ENCODE results near the gene LRP1-AS.

The LRP1-AS gene

DNA sequence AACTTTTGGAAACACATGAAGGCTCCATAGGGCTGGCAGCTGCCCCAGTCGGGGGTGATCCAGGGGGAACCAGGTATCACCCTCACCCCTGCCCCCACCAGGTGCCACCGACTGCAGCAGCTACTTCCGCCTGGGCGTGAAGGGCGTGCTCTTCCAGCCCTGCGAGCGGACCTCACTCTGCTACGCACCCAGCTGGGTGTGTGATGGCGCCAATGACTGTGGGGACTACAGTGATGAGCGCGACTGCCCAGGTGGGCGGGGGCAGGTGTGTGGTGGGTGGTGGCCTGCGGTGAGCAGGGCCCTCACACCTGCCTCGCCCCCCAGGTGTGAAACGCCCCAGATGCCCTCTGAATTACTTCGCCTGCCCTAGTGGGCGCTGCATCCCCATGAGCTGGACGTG, 46.8 kb upstream of the LRP1-AS start:
- no peaks in the 10 kb centered on the region for H3K27me3 ChIP-seq (ENCODE audit: insufficient read depth, low read length, poor library complexity)
- H3K36me3 ChIP-seq (ENCODE audit: control insufficient read depth, insufficient read depth, low read length) = peaks cover 38% of the 10 kb centered on the region
- no peak overlapping the region for H4K8ac ChIP-seq (ENCODE audit: low read depth, low read length)
- H3K79me2 ChIP-seq (ENCODE audit: control insufficient read depth, insufficient read depth, low read length) = no peaks in the 10 kb centered on the region
- H3K56ac ChIP-seq (ENCODE audit: low read length) = no peak overlapping the region
- H3K18ac ChIP-seq (ENCODE audit: low read length) = no peak overlapping the region
- H2BK5ac ChIP-seq (ENCODE audit: low read length) = no peak overlapping the region
- H2AK5ac ChIP-seq (ENCODE audit: low read length) = no peak overlapping the region
- H3K23ac ChIP-seq (ENCODE audit: low read length) = no peak overlapping the region
- H3K79me1 ChIP-seq (ENCODE audit: low read length) = no peaks in the 10 kb centered on the region
- H3K4me3 ChIP-seq (ENCODE audit: low read length) = no peak overlapping the region
- no peak overlapping the region for H3K27ac ChIP-seq (ENCODE audit: low read depth, low read length)
- H2BK15ac ChIP-seq (replicated peaks; ENCODE audit: low read depth) = no peak overlapping the region
- no peak overlapping the region for H3K4me2 ChIP-seq (ENCODE audit: low read length)
- no CpG with 5 or more reads among the region's 18 CpGs for WGBS (ENCODE audit: extremely low coverage, insufficient coverage, low lambda C conversion rate)
- no peaks in the 10 kb centered on the region for H3K4me1 ChIP-seq (ENCODE audit: control insufficient read depth, low read depth, low read length)
- no peak overlapping the region for H3K4ac ChIP-seq (ENCODE audit: low read depth, low read length)
- DNase-seq = no peak
- H4K5ac ChIP-seq (ENCODE audit: low read length) = no peak overlapping the region
- no peak overlapping the region for H3K9ac ChIP-seq (ENCODE audit: low read length)
- no peak overlapping the region for H2BK120ac ChIP-seq (ENCODE audit: low read depth, low read length)

DNA sequence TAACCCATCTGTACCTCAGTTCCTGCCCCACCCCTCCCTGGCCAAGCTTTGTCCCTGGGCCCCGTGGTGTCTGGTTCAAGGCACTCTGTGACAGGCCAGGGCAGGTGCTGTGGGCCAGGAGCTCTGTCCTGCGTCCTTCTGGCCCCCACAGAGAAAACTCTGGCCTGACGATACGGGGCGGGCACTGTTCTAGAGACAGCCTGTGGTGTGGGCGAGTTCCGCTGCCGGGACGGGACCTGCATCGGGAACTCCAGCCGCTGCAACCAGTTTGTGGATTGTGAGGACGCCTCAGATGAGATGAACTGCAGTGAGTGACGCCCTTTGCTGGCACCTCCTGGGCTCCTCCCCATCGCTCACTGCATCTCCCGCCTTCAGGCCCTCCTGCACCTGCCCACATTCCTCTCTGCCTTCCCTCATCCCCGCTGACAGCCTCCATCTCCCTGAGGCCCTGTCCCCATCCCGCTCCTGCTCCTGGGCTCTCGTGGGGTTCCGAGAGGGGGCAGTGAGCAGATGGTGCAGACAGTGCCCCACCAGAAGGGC, 46.4 kb upstream of the LRP1-AS start:
- Histone ChIP-seq H3K79me2 (ENCODE audit: control insufficient read depth, insufficient read depth, low read length) (no peaks in the 10 kb centered on the region), H3K36me3 (ENCODE audit: control insufficient read depth, insufficient read depth, low read length) (peaks cover 39% of the 10 kb centered on the region)
- no CpG with 5 or more reads among the region's 19 CpGs for WGBS (ENCODE audit: extremely low coverage, insufficient coverage, low lambda C conversion rate)

DNA sequence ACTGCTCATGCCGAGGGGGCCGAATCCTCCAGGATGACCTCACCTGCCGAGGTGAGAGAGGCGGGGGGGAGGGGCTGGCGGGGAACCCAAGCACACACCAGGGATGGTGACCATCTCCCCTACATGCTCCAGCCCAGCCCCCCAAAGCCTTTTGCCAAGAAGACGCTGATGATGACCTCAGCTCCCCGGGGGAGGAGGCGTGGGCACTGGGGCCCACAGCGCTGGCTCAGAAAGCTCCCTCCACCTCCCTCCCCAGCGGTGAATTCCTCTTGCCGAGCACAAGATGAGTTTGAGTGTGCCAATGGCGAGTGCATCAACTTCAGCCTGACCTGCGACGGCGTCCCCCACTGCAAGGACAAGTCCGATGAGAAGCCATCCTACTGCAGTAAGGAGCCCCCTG, 45.5 kb upstream of the LRP1-AS start:
- Histone ChIP-seq H3K27ac (ENCODE audit: low read depth, low read length) (no peak overlapping the region), H3K18ac (ENCODE audit: low read length) (no peak overlapping the region), H3K9ac (ENCODE audit: low read length) (no peak overlapping the region), H3K79me2 (ENCODE audit: control insufficient read depth, insufficient read depth, low read length) (no peaks in the 10 kb centered on the region), H4K5ac (ENCODE audit: low read length) (no peak overlapping the region), H2BK120ac (ENCODE audit: low read depth, low read length) (no peak overlapping the region), H3K4me3 (ENCODE audit: low read length) (no peak overlapping the region), H2BK5ac (ENCODE audit: low read length) (no peak overlapping the region), H3K56ac (ENCODE audit: low read length) (no peak overlapping the region), H3K4ac (ENCODE audit: low read depth, low read length) (no peak overlapping the region), H3K23ac (ENCODE audit: low read length) (no peak overlapping the region), H3K4me2 (ENCODE audit: low read length) (no peak overlapping the region), H3K36me3 (ENCODE audit: control insufficient read depth, insufficient read depth, low read length) (peaks cover 38% of the 10 kb centered on the region), H3K4me1 (ENCODE audit: control insufficient read depth, low read depth, low read length) (no peaks in the 10 kb centered on the region), H4K8ac (ENCODE audit: low read depth, low read length) (no peak overlapping the region), H3K27me3 (ENCODE audit: insufficient read depth, low read length, poor library complexity) (no peaks in the 10 kb centered on the region), H2BK15ac (replicated peaks; ENCODE audit: low read depth) (no peak overlapping the region), H3K79me1 (ENCODE audit: low read length) (no peaks in the 10 kb centered on the region), H2AK5ac (ENCODE audit: low read length) (no peak overlapping the region)
- DNase-seq = peak; percentile 10
- WGBS (ENCODE audit: extremely low coverage, insufficient coverage, low lambda C conversion rate) = no CpG with 5 or more reads among the region's 16 CpGs

More for the DNA sequence above, 46.4 kb upstream of the LRP1-AS start:
- H2BK15ac ChIP-seq (replicated peaks; ENCODE audit: low read depth) = no peak overlapping the region
- no peak overlapping the region for H3K4me3 ChIP-seq (ENCODE audit: low read length)
- no peak overlapping the region for H2AK5ac ChIP-seq (ENCODE audit: low read length)
- H2BK120ac ChIP-seq (ENCODE audit: low read depth, low read length) = no peak overlapping the region
- no peak overlapping the region for H2BK5ac ChIP-seq (ENCODE audit: low read length)
- H3K79me1 ChIP-seq (ENCODE audit: low read length) = no peaks in the 10 kb centered on the region
- H3K27ac ChIP-seq (ENCODE audit: low read depth, low read length) = no peak overlapping the region
- peak; percentile 10 for DNase-seq
- H4K8ac ChIP-seq (ENCODE audit: low read depth, low read length) = no peak overlapping the region
- H3K4me2 ChIP-seq (ENCODE audit: low read length) = no peak overlapping the region
- no peak overlapping the region for H3K4ac ChIP-seq (ENCODE audit: low read depth, low read length)
- H4K5ac ChIP-seq (ENCODE audit: low read length) = no peak overlapping the region
- H3K9ac ChIP-seq (ENCODE audit: low read length) = no peak overlapping the region
- H3K27me3 ChIP-seq (ENCODE audit: insufficient read depth, low read length, poor library complexity) = no peaks in the 10 kb centered on the region
- H3K4me1 ChIP-seq (ENCODE audit: control insufficient read depth, low read depth, low read length) = no peaks in the 10 kb centered on the region
- H3K56ac ChIP-seq (ENCODE audit: low read length) = no peak overlapping the region
- H3K23ac ChIP-seq (ENCODE audit: low read length) = no peak overlapping the region
- H3K18ac ChIP-seq (ENCODE audit: low read length) = no peak overlapping the region

DNA sequence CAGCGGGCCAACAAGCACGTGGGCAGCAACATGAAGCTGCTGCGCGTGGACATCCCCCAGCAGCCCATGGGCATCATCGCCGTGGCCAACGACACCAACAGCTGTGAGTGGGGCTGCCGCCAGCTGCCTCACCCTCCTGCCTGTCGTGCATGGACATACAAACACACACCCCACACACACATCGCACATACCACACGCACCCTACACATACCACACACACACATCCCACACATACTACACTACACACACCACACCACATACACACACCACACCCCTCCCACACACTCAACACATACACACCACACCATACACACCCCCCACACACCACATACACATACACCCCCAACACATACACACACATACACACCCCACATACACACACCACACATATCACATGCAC, 44.0 kb upstream of the LRP1-AS start:
- H3K9ac ChIP-seq (ENCODE audit: low read length) = no peak overlapping the region
- H4K5ac ChIP-seq (ENCODE audit: low read length) = no peak overlapping the region
- no peak overlapping the region for H3K56ac ChIP-seq (ENCODE audit: low read length)
- H3K4me2 ChIP-seq (ENCODE audit: low read length) = no peak overlapping the region
- H2BK120ac ChIP-seq (ENCODE audit: low read depth, low read length) = no peak overlapping the region
- H3K4me1 ChIP-seq (ENCODE audit: control insufficient read depth, low read depth, low read length) = no peaks in the 10 kb centered on the region
- no peak overlapping the region for H3K4ac ChIP-seq (ENCODE audit: low read depth, low read length)
- H3K27ac ChIP-seq (ENCODE audit: low read depth, low read length) = no peak overlapping the region
- no peaks in the 10 kb centered on the region for H3K27me3 ChIP-seq (ENCODE audit: insufficient read depth, low read length, poor library complexity)
- no peak overlapping the region for H2BK5ac ChIP-seq (ENCODE audit: low read length)
- DNase-seq = no peak
- H3K79me2 ChIP-seq (ENCODE audit: control insufficient read depth, insufficient read depth, low read length) = no peaks in the 10 kb centered on the region
- WGBS (ENCODE audit: extremely low coverage, insufficient coverage, low lambda C conversion rate) = 100% methylated on average over 2 of the region's 11 CpGs
- H3K79me1 ChIP-seq (ENCODE audit: low read length) = no peaks in the 10 kb centered on the region
- H2AK5ac ChIP-seq (ENCODE audit: low read length) = no peak overlapping the region
- no peak overlapping the region for H3K4me3 ChIP-seq (ENCODE audit: low read length)
- H3K23ac ChIP-seq (ENCODE audit: low read length) = no peak overlapping the region
- H3K18ac ChIP-seq (ENCODE audit: low read length) = no peak overlapping the region
- H2BK15ac ChIP-seq (replicated peaks; ENCODE audit: low read depth) = no peak overlapping the region
- no peak overlapping the region for H4K8ac ChIP-seq (ENCODE audit: low read depth, low read length)
- H3K36me3 ChIP-seq (ENCODE audit: control insufficient read depth, insufficient read depth, low read length) = peaks cover 38% of the 10 kb centered on the region

DNA sequence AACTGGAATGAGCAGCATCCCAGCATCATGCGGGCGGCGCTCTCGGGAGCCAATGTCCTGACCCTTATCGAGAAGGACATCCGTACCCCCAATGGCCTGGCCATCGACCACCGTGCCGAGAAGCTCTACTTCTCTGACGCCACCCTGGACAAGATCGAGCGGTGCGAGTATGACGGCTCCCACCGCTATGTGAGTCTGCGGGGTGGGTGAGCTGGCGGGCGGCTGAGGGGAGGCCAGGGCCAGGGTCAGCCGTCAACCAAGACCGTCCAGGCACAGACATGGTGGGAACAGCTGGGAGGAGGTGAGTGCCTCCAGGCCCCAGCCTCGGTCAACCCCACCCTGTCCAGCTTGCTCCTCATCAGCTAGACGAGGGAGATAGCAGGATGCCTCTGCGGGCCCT, 43.4 kb upstream of the LRP1-AS start:
- Histone ChIP-seq H3K27me3 (ENCODE audit: insufficient read depth, low read length, poor library complexity) (no peaks in the 10 kb centered on the region), H3K4ac (ENCODE audit: low read depth, low read length) (no peak overlapping the region), H3K56ac (ENCODE audit: low read length) (no peak overlapping the region), H4K5ac (ENCODE audit: low read length) (no peak overlapping the region), H3K4me2 (ENCODE audit: low read length) (no peak overlapping the region), H3K27ac (ENCODE audit: low read depth, low read length) (no peak overlapping the region), H4K8ac (ENCODE audit: low read depth, low read length) (no peak overlapping the region), H3K18ac (ENCODE audit: low read length) (no peak overlapping the region), H3K23ac (ENCODE audit: low read length) (no peak overlapping the region), H3K79me2 (ENCODE audit: control insufficient read depth, insufficient read depth, low read length) (no peaks in the 10 kb centered on the region), H3K79me1 (ENCODE audit: low read length) (no peaks in the 10 kb centered on the region), H3K4me3 (ENCODE audit: low read length) (no peak overlapping the region), H2BK120ac (ENCODE audit: low read depth, low read length) (no peak overlapping the region), H2BK5ac (ENCODE audit: low read length) (no peak overlapping the region), H3K36me3 (ENCODE audit: control insufficient read depth, insufficient read depth, low read length) (peaks cover 39% of the 10 kb centered on the region), H2BK15ac (replicated peaks; ENCODE audit: low read depth) (no peak overlapping the region), H3K4me1 (ENCODE audit: control insufficient read depth, low read depth, low read length) (no peaks in the 10 kb centered on the region), H3K9ac (ENCODE audit: low read length) (no peak overlapping the region), H2AK5ac (ENCODE audit: low read length) (no peak overlapping the region)
- no CpG with 5 or more reads among the region's 23 CpGs for WGBS (ENCODE audit: extremely low coverage, insufficient coverage, low lambda C conversion rate)
- no peak for DNase-seq

DNA sequence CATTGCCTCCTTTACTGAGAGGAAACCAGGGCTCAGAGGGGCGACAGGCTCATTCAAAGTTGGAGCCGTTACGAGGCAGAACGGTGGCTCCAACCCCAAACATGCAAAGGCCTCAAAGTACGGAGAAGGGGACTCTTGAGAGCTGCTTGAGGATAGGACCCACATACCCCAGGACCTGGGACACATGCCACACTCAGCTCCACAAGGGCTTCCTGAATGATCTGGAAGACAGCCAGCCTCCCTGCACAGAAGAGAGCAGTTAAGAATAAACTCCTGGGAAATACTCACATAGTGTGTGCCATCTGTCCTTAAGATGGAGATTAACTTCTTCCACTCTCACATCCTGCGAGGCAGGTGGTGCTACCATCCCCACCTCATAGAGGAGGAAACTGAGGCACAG, 42.6 kb upstream of the LRP1-AS start:
- Histone ChIP-seq H3K56ac (ENCODE audit: low read length) (no peak overlapping the region), H3K27ac (ENCODE audit: low read depth, low read length) (no peak overlapping the region), H4K8ac (ENCODE audit: low read depth, low read length) (no peak overlapping the region), H2BK15ac (replicated peaks; ENCODE audit: low read depth) (no peak overlapping the region), H3K4ac (ENCODE audit: low read depth, low read length) (no peak overlapping the region), H3K79me2 (ENCODE audit: control insufficient read depth, insufficient read depth, low read length) (no peaks in the 10 kb centered on the region), H3K36me3 (ENCODE audit: control insufficient read depth, insufficient read depth, low read length) (peaks cover 43% of the 10 kb centered on the region), H3K79me1 (ENCODE audit: low read length) (no peaks in the 10 kb centered on the region), H3K18ac (ENCODE audit: low read length) (no peak overlapping the region), H3K23ac (ENCODE audit: low read length) (no peak overlapping the region), H3K27me3 (ENCODE audit: insufficient read depth, low read length, poor library complexity) (no peaks in the 10 kb centered on the region), H3K4me1 (ENCODE audit: control insufficient read depth, low read depth, low read length) (no peaks in the 10 kb centered on the region), H2BK5ac (ENCODE audit: low read length) (no peak overlapping the region), H3K4me3 (ENCODE audit: low read length) (no peak overlapping the region), H2AK5ac (ENCODE audit: low read length) (no peak overlapping the region), H3K4me2 (ENCODE audit: low read length) (no peak overlapping the region), H2BK120ac (ENCODE audit: low read depth, low read length) (no peak overlapping the region), H3K9ac (ENCODE audit: low read length) (no peak overlapping the region), H4K5ac (ENCODE audit: low read length) (no peak overlapping the region)
- DNase-seq = no peak
- whole genome bisulfite sequencing (ENCODE audit: extremely low coverage, insufficient coverage, low lambda C conversion rate) = no CpG with 5 or more reads among the region's 6 CpGs
